ENCODE results near the gene VSX2. TPM values are rescaled to one million over a fixed set of nuclear protein-coding genes. Genes with fewer than 3 reads are reported as not detected.

The VSX2 gene
- total and polyA plus RNA-seq, 2 of the 13 experiments (the other 11 are each of a cell fraction or from before 2014, with no cell fraction given), result 0.05 TPM; not detected in 1

DNA sequence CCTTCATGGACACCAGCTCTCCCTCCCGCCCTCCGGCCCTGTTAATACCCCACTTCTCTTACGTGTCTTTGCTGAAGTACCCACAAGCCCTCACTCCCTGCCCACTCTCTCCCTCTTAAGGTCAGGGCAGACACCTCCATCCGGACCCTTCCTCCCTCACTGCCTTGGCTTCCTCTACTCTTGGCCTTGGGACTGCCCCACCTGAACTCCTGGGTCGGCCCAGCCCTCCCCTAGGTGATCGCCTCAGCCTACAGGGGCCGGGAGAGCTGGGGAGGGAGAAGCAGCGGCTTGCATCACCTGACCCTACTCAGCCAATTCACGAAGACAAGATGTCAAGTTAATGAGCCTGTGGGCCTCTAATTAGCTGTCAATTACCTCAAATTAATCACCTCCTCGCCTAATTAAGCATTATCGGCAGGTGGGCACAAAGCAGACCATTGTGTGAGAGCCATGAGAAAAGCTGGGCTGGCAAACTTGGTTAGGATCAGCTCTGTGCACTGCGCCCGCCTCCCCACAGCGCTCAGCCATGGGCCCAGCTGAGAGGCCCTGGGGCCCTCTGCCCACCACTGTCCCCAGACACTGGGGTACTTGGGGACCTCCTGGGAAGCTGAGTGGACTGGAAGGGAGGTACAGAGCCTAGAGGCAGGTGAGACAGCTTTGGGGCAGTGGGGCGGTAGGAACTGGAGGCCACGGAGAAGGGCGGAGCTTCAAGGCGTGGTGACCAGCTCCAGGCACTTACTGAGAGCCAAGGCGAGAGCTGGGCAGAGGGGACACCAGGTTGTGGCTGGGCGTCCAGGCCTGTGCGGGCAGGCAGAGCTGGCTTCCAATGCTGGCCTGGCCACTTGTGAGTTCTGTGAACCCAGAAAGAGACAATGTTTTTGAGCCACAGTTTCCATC is 25.1 kb upstream of the VSX2 start (continued):
- TF ChIP-seq, protein P1, sequence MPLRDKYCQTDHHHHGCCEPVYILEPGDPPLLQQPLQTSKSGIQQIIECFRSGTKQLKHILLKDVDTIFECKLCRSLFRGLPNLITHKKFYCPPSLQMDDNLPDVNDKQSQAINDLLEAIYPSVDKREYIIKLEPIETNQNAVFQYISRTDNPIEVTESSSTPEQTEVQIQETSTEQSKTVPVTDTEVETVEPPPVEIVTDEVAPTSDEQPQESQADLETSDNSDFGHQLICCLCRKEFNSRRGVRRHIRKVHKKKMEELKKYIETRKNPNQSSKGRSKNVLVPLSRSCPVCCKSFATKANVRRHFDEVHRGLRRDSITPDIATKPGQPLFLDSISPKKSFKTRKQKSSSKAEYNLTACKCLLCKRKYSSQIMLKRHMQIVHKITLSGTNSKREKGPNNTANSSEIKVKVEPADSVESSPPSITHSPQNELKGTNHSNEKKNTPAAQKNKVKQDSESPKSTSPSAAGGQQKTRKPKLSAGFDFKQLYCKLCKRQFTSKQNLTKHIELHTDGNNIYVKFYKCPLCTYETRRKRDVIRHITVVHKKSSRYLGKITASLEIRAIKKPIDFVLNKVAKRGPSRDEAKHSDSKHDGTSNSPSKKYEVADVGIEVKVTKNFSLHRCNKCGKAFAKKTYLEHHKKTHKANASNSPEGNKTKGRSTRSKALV (CRISPR knock-in tag; IDR thresholded peaks at IDR 0.05), result no peak
- no peak for TF ChIP-seq EZH2 (conservative IDR thresholded peaks at IDR 0.05; ENCODE audit: low read depth, low read length)
- TF ChIP-seq, protein P2, sequence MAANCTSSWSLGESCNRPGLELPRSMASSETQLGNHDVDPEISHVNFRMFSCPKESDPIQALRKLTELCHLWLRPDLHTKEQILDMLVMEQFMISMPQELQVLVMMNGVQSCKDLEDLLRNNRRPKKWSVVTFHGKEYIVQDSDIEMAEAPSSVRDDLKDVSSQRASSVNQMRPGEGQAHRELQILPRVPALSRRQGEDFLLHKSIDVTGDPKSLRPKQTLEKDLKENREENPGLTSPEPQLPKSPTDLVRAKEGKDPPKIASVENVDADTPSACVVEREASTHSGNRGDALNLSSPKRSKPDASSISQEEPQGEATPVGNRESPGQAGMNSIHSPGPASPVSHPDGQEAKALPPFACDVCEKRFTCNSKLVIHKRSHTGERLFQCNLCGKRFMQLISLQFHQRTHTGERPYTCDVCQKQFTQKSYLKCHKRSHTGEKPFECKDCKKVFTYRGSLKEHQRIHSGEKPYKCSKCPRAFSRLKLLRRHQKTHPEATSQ (CRISPR knock-in tag; IDR thresholded peaks at IDR 0.05; ENCODE audit: borderline replicate concordance), result no peak
- TF ChIP-seq ZNF780A (CRISPR knock-in tag; IDR thresholded peaks at IDR 0.05), result no peak
- TF ChIP-seq ARHGAP35 (CRISPR knock-in tag; IDR thresholded peaks at IDR 0.05; ENCODE audit: borderline replicate concordance), result no peak
- no peak for TF ChIP-seq ZNF569 (CRISPR knock-in tag; IDR thresholded peaks at IDR 0.05; ENCODE audit: borderline replicate concordance)
- TF ChIP-seq ZNF30 (CRISPR knock-in tag; IDR thresholded peaks at IDR 0.05), result no peak
- no peak for TF ChIP-seq U2AF1 (optimal IDR thresholded peaks at IDR 0.05; ENCODE audit: low read depth, low read length)
- TF ChIP-seq ZZZ3 (CRISPR knock-in tag; IDR thresholded peaks at IDR 0.05; ENCODE audit: borderline replicate concordance), result no peak

Data from HepG2 (cell line).